GM18868 (cell line): Measurements from ENCODE around the gene DBNDD1.

Experiments
- ATAC-seq: cut with Tn5 transposase; IDR thresholded peaks from one replicate; pipeline ENCODE4 v1.9.1; 2021; ENCODE audit warnings: mild to moderate bottlenecking, moderate library complexity; ENCODE audit not compliant: unreplicated experiment

The DBNDD1 gene

GRCh38 chr16:89965447-89966225 lies 53.6 kb downstream of the DBNDD1 start:
- no peak for ATAC-seq

GRCh38 chr16:89964201-89964600 lies 55.1 kb downstream of the DBNDD1 start:
- no peak for ATAC-seq

- no peak for ATAC-seq
These were observed 56.3 kb downstream of the DBNDD1 start for GRCh38 chr16:89962754-89963498.

DNA sequence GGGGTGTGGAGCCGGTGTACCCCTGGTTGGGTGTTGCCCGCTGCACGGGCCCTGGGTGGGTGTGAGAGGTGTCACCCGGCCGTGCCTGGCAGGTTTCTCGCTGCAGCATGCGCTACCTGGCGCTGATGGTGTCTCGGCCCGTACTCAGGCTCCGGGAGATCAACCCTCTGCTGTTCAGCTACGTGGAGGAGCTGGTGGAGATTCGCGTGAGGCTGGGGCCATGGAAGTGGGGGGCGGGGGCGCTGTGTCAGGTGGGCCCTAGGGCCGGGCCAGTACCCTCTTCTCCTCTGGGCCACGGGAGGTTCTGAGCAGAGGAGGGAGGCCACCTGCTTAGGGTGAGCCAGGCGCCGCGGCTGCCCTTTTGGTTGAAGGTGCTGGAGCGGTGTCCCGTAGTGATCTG lies 57.3 kb downstream of the DBNDD1 start:
- ATAC-seq, result no peak

DNA sequence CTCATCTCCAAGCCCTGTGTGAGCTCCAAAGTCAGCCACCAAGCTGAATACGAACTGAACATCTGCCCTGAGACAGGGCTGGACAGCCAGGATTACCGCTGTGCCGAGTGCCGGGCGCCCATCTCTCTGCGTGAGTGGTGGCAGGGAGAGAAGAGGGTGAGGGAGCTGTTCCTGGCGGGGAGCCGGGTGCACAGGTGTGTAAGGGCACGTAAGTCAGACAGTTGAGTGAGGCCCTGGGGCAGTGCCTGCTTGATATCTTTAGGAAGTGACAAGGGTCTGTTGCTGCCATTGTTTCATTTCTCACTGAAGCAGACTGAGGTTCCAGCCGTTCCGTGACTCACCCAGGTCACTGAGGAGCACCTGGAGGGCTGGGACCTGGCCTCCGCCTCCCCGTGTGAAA lies 58.3 kb downstream of the DBNDD1 start:
- no peak for ATAC-seq

DNA sequence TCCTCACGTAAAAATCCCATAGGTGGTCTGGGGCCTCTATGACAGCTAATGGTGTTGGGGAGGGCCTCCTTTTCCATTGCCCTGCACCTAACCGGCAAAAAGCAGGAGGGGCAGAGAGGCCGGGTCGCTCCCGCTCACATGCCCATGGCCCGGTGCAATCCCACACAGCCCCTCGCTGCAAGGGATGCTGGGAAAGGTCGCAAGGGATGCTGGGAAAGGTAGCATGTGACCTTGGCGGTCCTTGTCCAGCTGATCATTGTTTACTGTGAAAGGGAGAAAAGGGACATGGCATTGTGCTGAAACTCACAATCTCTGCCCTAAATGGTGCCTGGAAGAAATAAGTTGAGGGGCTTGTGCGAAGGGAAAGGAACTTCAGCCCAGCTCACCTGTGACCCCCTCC lies 60.7 kb downstream of the DBNDD1 start:
- ATAC-seq, result no peak

DNA sequence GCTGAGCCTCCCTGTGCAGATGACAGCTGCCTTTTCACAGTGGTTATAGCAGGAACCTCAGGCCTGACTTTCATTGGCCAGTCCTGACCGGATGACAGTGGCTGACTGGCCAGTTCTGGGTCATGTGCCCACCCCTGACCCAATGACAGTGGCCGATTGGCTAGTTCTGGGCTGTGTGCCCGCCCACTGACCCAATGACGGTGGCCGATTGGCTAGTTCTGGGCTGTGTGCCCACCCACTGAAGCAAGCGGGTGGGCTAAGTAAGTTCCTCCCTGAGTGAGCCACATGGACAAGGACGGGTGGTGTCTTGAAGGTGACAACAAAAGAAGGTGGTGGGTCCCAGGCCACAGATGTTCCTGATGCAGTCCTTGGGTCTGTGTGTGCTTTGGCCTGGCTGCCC lies 61.2 kb downstream of the DBNDD1 start:
- no peak for ATAC-seq

DNA sequence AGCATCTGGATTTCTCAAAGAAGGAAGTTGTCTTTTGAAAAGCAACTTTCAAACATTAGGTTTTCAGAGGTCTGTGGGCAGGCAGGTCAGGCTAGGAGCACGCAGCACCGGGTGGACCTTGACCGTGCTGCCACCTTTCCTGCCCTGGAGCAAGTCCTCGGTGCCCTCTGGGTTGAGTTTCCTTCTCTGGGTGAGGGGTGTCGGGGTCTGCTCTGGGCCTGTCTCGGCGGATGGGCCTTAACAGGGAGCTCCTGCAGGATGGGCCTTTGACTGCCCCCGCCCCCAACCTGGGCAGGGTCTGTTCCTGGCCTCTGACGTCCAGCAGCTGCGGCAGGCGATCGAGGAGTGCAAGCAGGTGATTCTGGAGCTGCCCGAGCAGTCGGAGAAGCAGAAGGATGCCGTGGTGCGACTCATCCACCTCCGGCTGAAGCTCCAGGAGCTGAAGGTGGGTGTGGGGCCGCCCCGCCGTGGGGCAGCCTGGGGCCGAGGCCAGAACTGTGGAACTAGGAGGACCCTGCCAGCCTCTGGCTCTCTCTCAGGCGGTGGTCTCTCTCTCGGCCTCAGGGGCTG lies 62.0 kb downstream of the DBNDD1 start:
- ATAC-seq, result no peak

- no peak for ATAC-seq
These were observed 62.6 kb downstream of the DBNDD1 start for GRCh38 chr16:89956505-89957215.

DNA sequence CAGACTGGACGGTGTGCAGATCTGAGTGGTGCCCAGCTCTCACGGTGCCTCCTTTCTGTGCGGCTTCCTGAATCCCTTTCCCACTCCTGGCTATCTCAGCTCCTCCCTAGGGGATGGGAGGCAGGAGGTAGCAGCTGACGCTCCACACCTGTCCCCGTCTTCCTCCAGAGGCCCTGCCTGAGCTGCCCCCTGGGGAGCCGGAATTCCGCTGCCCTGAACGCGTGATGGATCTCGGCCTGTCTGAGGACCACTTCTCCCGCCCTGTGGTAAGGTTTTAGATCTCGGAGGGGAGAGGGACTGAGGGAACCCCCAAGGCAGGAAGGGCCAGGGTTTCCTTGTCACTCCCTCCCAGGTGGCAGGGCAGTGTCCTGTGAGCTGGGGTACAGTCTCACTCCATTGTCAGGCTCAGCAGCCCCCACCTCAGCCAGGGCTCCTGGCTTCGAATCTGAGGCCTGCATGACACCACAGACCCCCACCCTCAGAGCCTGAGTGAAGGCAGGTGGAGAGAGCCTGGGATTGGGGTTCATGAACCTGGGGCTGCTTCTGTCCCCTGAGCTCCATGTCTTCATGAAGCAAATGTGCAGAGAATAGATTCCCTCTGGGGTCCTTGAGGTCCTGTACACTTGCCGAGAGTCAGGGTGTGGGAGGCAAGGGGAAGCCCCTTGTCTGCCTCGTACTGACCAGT lies 64.1 kb downstream of the DBNDD1 start:
- no peak for ATAC-seq
